ENCODE measurements around the gene DHRS12. TPM values are rescaled to one million over a fixed set of nuclear protein-coding genes. Genes with fewer than 3 reads are reported as not detected.

The DHRS12 gene
- total RNA-seq, 1 experiment from 2014 or later = 10.2 TPM

DNA sequence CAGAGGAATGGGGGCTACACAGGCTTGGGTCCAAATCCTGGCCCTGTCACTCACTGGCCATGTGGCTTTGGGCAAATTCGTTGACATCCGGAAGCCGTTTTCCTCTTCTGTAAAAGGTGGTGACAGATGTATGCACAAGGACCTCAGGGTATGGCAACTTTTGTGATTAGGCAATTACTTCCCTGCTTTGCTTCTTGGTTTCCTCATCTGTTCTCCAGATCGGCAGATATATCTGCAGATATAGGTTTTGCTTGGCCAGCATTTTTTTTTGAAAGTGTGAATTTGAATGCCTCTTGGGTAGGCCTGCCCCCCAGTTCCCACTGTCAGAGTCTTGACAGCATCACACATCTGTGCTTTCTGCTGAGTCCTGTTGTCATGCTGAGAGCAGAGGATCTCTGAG, 23.3 kb upstream of the DHRS12 start:
- POLR2A ChIA-PET = no interaction called here
- no peak overlapping the region for H3K4me3 Mint-ChIP-seq
- CTCF ChIA-PET = interaction anchor here (1.1 to 2.1 kb wide), 3 partner anchors 18 to 176 kb away, joined by 3 to 8 read pairs (median 6); partner anchors contain the start of gene TMEM272
- no peak for DNase-seq (ENCODE audit: low spot score)
- no peak overlapping the region for H3K27ac Mint-ChIP-seq
- H3K27me3 Mint-ChIP-seq (ENCODE audit: low read depth) = peaks cover 4% of the 10 kb centered on the region; the same call in 1 of the 2 replicates
- TF ChIP-seq ZBTB43 (CRISPR knock-in tag; IDR thresholded peaks at IDR 0.05) = no peak
- no peak for TF ChIP-seq EMX1 (CRISPR knock-in tag; IDR thresholded peaks at IDR 0.05)
- no peak for TF ChIP-seq GRHL2 (CRISPR knock-in tag; IDR thresholded peaks at IDR 0.05; ENCODE audit: insufficient replicate concordance, severe bottlenecking)
- no peak for TF ChIP-seq FOXP4 (CRISPR knock-in tag; IDR thresholded peaks at IDR 0.05)
- TF ChIP-seq ETV6 (CRISPR knock-in tag; IDR thresholded peaks at IDR 0.05) = no peak
- no peak for TF ChIP-seq ATF1 (CRISPR knock-in tag; IDR thresholded peaks at IDR 0.05)
- no peak for TF ChIP-seq OVOL2 (CRISPR knock-in tag; IDR thresholded peaks at IDR 0.05; ENCODE audit: borderline replicate concordance)
- ATAC-seq = no peak
- H3K9me3 Mint-ChIP-seq = no peaks in the 10 kb centered on the region
- H3K4me1 Mint-ChIP-seq = peaks cover 15% of the 10 kb centered on the region
- no peaks in the 10 kb centered on the region for H3K36me3 Mint-ChIP-seq

DNA sequence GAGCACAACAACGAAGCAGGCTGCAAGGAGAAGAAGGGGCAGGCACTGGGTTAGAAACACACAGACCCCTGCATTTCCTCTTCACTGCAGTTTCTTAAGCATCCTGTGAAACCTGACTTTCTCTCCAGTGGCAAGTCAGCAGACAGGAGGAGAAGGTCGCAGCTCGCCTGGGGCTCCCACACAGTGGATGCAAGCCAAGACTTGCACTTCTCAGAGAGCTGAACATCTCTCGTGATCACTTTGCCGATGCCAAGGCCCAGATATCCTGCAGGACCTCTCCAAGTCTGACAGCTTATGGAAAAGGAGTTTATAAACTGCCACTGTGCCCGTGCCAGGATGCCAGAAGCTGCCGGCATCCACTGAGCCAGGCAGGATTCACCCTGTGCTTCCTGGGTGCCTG, 22.6 kb upstream of the DHRS12 start:
- DNase-seq (ENCODE audit: low spot score) = no peak
- no peak overlapping the region for H3K4me3 Mint-ChIP-seq
- H3K27ac Mint-ChIP-seq = no peak overlapping the region
- H3K9me3 Mint-ChIP-seq = no peaks in the 10 kb centered on the region
- peaks cover 4% of the 10 kb centered on the region; the same call in 1 of the 2 replicates for H3K27me3 Mint-ChIP-seq (ENCODE audit: low read depth)
- H3K36me3 Mint-ChIP-seq = no peaks in the 10 kb centered on the region
- ChIA-PET POLR2A (no interaction called here), CTCF (interaction anchor here (1.1 to 2.1 kb wide), 6 partner anchors 11 to 301 kb away, joined by 3 to 8 read pairs (median 5); partner anchors contain the start of gene TMEM272)
- no peak for ATAC-seq
- peaks cover 19% of the 10 kb centered on the region for H3K4me1 Mint-ChIP-seq
- TF ChIP-seq JUN (CRISPR knock-in tag; IDR thresholded peaks at IDR 0.05) (no peak), SMAD3 (CRISPR knock-in tag; IDR thresholded peaks at IDR 0.05; ENCODE audit: borderline replicate concordance) (no peak), MYBL2 (CRISPR knock-in tag; IDR thresholded peaks at IDR 0.05) (no peak), ETV6 (CRISPR knock-in tag; IDR thresholded peaks at IDR 0.05) (no peak), ZNF121 (CRISPR knock-in tag; IDR thresholded peaks at IDR 0.05) (no peak), FOXP1 (CRISPR knock-in tag; IDR thresholded peaks at IDR 0.05; ENCODE audit: borderline replicate concordance) (no peak), PRDM15 (CRISPR knock-in tag; IDR thresholded peaks at IDR 0.05) (no peak), ZNF416 (CRISPR knock-in tag; IDR thresholded peaks at IDR 0.05) (no peak), TCF7 (CRISPR knock-in tag; IDR thresholded peaks at IDR 0.05; ENCODE audit: low read depth) (no peak), NFE2L1 (CRISPR knock-in tag; IDR thresholded peaks at IDR 0.05) (no peak)
- TF ChIP-seq, protein P1, sequence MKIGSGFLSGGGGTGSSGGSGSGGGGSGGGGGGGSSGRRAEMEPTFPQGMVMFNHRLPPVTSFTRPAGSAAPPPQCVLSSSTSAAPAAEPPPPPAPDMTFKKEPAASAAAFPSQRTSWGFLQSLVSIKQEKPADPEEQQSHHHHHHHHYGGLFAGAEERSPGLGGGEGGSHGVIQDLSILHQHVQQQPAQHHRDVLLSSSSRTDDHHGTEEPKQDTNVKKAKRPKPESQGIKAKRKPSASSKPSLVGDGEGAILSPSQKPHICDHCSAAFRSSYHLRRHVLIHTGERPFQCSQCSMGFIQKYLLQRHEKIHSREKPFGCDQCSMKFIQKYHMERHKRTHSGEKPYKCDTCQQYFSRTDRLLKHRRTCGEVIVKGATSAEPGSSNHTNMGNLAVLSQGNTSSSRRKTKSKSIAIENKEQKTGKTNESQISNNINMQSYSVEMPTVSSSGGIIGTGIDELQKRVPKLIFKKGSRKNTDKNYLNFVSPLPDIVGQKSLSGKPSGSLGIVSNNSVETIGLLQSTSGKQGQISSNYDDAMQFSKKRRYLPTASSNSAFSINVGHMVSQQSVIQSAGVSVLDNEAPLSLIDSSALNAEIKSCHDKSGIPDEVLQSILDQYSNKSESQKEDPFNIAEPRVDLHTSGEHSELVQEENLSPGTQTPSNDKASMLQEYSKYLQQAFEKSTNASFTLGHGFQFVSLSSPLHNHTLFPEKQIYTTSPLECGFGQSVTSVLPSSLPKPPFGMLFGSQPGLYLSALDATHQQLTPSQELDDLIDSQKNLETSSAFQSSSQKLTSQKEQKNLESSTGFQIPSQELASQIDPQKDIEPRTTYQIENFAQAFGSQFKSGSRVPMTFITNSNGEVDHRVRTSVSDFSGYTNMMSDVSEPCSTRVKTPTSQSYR (CRISPR knock-in tag; IDR thresholded peaks at IDR 0.05) = no peak
- TF ChIP-seq, protein P2, sequence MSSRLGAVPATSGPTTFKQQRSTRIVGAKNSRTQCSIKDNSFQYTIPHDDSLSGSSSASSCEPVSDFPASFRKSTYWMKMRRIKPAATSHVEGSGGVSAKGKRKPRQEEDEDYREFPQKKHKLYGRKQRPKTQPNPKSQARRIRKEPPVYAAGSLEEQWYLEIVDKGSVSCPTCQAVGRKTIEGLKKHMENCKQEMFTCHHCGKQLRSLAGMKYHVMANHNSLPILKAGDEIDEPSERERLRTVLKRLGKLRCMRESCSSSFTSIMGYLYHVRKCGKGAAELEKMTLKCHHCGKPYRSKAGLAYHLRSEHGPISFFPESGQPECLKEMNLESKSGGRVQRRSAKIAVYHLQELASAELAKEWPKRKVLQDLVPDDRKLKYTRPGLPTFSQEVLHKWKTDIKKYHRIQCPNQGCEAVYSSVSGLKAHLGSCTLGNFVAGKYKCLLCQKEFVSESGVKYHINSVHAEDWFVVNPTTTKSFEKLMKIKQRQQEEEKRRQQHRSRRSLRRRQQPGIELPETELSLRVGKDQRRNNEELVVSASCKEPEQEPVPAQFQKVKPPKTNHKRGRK (CRISPR knock-in tag; IDR thresholded peaks at IDR 0.05; ENCODE audit: borderline replicate concordance) = no peak
- TF ChIP-seq, protein P3, sequence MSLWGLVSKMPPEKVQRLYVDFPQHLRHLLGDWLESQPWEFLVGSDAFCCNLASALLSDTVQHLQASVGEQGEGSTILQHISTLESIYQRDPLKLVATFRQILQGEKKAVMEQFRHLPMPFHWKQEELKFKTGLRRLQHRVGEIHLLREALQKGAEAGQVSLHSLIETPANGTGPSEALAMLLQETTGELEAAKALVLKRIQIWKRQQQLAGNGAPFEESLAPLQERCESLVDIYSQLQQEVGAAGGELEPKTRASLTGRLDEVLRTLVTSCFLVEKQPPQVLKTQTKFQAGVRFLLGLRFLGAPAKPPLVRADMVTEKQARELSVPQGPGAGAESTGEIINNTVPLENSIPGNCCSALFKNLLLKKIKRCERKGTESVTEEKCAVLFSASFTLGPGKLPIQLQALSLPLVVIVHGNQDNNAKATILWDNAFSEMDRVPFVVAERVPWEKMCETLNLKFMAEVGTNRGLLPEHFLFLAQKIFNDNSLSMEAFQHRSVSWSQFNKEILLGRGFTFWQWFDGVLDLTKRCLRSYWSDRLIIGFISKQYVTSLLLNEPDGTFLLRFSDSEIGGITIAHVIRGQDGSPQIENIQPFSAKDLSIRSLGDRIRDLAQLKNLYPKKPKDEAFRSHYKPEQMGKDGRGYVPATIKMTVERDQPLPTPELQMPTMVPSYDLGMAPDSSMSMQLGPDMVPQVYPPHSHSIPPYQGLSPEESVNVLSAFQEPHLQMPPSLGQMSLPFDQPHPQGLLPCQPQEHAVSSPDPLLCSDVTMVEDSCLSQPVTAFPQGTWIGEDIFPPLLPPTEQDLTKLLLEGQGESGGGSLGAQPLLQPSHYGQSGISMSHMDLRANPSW (CRISPR knock-in tag; conservative IDR thresholded peaks at IDR 0.05; ENCODE audit: low read depth) = no peak
- TF ChIP-seq, protein P4, sequence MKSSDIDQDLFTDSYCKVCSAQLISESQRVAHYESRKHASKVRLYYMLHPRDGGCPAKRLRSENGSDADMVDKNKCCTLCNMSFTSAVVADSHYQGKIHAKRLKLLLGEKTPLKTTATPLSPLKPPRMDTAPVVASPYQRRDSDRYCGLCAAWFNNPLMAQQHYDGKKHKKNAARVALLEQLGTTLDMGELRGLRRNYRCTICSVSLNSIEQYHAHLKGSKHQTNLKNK (CRISPR knock-in tag; IDR thresholded peaks at IDR 0.05) = no peak

Data from WTC11 (cell line).